Smooth muscle cell of the coronary artery (primary cell): ENCODE measurements around the gene MYO7B. TPM values are rescaled to one million over a fixed set of nuclear protein-coding genes. Genes with fewer than 3 reads are reported as not detected.

Source experiments
- total RNA-seq: library from RNA; depleted of rRNA; stranded (reverse); fragments of >200 nt; gene quantifications from 2 replicates; pipeline ENCODE4 v1.2.3, GENCODE V29; 2014; ENCODE audit warnings: low replicate concordance

The MYO7B gene
- 0.23 TPM in 1 of 2 replicates, not detected in the other for total RNA-seq

DNA sequence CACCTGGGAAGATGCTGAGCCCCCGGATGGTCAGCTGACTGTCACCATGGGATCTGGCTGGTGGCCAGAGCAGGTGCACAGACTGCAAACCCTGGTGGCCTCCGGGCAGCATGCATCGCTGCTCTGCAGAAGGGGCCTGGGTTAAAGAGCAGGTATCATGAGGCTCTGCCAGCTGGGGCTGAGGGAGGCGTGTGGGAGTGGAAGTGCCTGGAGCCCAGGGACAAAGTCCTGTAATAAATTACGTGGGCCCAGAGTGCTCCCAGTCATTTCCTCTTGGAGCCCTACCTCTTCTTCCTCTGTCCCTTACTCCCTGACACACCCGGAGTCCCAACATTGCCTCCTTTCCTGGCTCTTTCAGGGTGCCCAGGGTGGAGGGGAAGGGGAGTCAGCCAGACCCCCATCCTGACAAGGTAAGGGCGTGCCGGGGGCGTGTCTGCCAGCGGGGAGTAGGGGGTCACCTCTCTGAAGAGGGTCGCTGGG lies at the start of gene MYO7B:
TSS of gene MYO7B (plus strand) at position 262 of the 480 bp plus-strand sequence. CDS start 24,040 bp downstream, outside the sequence.

DNA sequence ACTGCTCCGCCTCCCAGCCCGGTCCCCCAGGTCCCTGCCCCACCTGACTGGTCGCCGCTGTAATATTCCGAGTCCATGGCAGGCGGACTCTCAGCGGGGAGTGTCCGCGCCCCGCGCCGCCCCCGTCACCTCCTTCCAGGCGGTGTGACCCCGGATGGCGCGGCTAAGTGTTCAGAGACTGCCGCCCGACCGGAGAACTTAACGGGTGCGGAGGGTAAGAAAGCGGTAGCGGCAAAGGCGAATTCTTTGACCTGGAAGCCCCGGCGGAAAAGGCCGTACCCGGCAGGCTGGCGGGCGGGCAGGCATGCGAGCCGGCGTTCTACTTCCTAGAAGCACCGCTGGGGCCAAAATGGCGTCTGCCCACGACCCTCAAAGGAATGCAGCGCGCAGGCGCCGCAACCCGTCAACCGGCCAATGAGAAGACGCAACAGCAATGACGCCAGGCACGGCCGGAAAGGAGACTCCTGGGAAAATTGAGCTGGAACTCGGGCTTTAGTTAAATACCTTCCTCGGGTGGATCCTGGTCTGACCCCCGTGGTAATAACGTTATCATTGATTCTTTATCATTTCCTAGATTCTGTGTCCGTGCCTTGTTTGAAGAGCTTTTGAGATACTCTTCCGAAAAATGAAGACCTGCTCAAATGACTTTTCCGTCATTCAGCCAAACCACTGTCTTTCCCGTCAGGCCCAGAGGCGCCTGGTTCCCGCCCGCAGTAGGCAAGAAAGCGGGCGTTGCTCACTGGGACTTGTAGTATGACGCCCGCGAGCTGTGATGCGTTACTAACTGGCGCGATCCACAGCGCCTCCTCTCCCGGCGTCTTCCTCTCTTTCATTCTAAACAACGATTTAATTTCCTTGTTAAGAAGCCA lies 9.1 kb upstream of the MYO7B start, which contains the start of gene IWS1:
TSS of gene IWS1 (minus strand) at position 358 of the 869 bp plus-strand sequence. CDS start at position 77, 281 bp downstream.

DNA sequence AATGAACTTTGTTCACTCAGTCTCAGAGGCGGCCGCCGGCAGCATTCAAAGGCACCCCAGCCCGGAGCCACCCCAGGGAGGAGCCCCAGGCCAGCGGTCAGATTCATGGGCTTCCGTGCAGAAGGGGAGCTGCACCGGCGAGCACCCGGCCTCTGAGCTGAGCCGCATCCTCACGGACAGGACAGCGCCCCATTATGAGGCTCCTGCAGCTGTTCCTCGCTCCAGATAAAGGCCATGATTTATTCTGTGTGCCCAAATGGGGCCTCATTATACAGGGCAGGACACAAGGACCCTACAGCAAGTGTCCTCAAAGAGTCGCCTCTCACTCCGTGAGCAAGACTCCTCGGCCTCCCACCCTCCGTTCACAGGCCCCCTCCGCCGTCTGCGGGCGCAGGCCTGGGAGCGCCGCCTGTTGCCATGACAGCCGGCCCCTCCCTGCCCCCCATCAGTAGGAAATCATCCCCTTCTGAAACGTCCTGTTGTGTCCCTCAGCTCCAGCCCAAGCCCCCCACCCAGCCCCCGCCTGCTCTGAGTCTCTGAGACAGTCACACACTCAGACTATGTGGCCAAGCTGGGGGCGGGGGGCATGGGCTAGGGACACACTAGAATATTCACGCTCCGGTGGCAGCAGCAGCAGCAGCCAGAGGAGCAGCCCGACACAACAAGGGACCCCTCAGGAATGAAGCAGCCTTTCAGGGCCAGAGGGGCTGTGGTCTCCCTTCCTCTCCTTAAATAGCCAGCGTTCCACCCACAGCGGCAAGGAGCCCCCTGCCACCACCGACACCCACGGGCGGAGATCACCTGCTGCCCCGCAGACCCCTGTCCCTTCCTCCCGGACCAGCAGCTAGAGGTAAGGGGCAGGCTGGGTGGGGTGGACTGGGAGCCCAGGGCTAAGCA lies 110.2 kb downstream of the MYO7B start, which contains the start of gene GPR17:
TSS of gene GPR17 (plus strand) at position 759 of the 897 bp plus-strand sequence. CDS start 4,583 bp downstream, outside the sequence.

DNA sequence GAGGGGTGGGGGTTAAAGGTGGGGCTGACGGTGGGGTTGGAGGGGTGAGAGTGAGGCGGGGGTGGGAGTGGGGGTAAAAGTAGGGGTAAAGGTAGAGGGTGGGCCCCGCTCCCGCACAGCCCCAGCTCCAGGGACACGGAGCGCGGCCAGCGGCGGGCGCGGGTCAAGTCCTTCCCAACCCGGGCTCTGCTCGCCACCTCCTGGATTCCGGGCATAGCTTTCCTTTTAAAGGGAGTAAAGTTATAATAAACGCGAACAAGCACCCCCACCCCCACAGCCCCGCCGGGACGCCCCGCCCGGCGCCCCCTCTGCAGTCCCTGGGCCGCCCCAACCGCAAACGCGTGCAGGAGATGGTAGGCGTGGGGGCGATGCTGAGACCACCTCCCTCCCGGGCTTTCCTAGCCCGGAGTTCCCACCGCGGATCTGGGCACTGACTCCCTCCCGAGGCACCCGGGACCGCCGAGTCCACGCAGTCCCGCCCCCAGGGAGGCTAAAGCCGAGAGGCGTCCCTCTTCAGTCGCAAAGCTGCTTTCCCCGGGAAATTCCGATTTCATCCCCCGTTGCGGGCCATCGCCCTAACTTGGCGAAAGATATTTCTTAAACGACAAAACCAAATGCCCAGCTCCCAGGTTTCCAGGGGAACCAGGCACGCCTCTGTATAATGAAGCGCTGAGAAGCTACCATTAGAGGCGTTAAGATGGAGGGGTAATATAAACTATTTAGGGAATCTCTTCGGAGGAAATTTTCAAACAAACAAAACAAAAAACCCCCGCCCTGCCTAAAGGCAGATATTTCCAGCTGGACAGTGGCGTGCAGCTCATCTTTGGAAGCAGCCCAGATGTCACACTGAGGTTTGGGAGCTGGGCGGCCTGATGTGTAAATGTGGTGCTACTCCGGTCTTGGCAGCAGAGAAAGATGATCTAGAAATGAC lies 140.1 kb downstream of the MYO7B start, which contains the start of gene LIMS2:
TSS of gene LIMS2 (minus strand) at position 200 of the 931 bp plus-strand sequence. CDS start 506 bp downstream, outside the sequence.

Other genes with a start within 250 kb of the MYO7B start
- gene ERCC3, start 241.5 kb upstream of the MYO7B start, total RNA-seq, result 30.0 TPM in 2 replicates
- 11.9 and 28.0 TPM in 2 replicates for gene MAP3K2, start 147.7 kb upstream of the MYO7B start, total RNA-seq
- gene PROC, start 117.3 kb upstream of the MYO7B start, total RNA-seq, result 0.30 TPM in 1 of 2 replicates, not detected in the other
- gene IWS1, start 9.2 kb upstream of the MYO7B start, total RNA-seq, result 41.2 and 48.3 TPM in 2 replicates
- gene GPR17, start 110.5 kb downstream of the MYO7B start, total RNA-seq, result not detected in 2 replicates
- gene LIMS2, start 139.8 kb downstream of the MYO7B start, total RNA-seq, result 2.9 and 7.1 TPM in 2 replicates
- gene SFT2D3, start 165.8 kb downstream of the MYO7B start, total RNA-seq, result 1.6 and 4.2 TPM in 2 replicates